Activated T-cell treated with anti-CD3 and anti-CD28 coated beads, Interleukin-2, amount 50 U/mL, for 4 hours (primary cell): ENCODE measurements around the gene ANAPC16. TPM values are rescaled to one million over a fixed set of nuclear protein-coding genes. Genes with fewer than 3 reads are reported as not detected.
"Not testable (repeated sequence)": the region's sequence is repeated elsewhere in the genome, so short reads cannot be mapped to it uniquely, and the experiment has no call there.

Source experiments
- ATAC-seq, 2 donors: fragments of 200-7000 bp; cut with Tn5 transposase; one replicate each; pipeline ENCODE4 v1.10.0; 2021
- DNase-seq: peaks from one replicate; pipeline ENCODE4 v3.0.0-alpha.2; 2020
- H3K27me3 Mint-ChIP-seq: one replicate; pipeline ENCODE4 v1.8.0; 2021; ENCODE audit warnings: low read depth, mixed read lengths
- H3K36me3 Mint-ChIP-seq: one replicate; pipeline ENCODE4 v1.8.0; 2022; ENCODE audit warnings: mixed read lengths; ENCODE audit not compliant: insufficient read depth
- H3K4me1 Mint-ChIP-seq: one replicate; pipeline ENCODE4 v1.8.0; 2021; ENCODE audit warnings: low read depth, mixed read lengths
- H3K4me3 Mint-ChIP-seq: one replicate; pipeline ENCODE4 v1.8.0; 2021; ENCODE audit warnings: mild to moderate bottlenecking, moderate library complexity, mixed read lengths
- H3K9me3 Mint-ChIP-seq: one replicate; pipeline ENCODE4 v1.8.0; 2021; ENCODE audit warnings: mixed read lengths
- total RNA-seq, 3 donors: library from RNA; stranded (reverse); gene quantifications; one replicate each; pipeline ENCODE4 v1.2.1, GENCODE V29; 2021

The ANAPC16 gene
- total RNA-seq, 3 donors from 2014 or later = 83.5 to 86.9 (median 84.3) TPM

DNA sequence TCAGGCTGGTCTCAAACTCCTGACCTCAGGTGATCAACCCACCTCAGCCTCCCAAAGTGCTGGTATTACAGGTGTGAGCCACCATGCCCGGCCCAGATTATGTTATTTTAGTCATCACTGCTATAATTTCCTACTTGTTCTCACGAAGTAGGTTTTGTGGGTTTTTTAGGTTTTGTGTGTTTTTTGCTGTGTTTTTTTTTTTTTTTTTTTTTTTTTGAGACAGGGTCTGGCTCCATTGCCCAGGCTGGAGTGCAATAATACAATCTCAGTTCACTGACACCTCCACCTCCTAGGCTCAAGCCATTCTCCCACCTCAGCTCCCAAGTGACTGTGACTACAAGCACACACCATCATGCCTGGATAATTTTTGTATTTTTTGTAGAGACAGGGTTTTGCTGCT, 20.9 kb upstream of the ANAPC16 start:
- no peak for ATAC-seq
- H3K27me3 Mint-ChIP-seq = no peaks in the 10 kb centered on the region
- no peaks in the 10 kb centered on the region for H3K4me1 Mint-ChIP-seq
- peaks cover 16% of the 10 kb centered on the region for H3K36me3 Mint-ChIP-seq
- DNase-seq = no peak
- H3K4me3 Mint-ChIP-seq = no peak overlapping the region
- no peaks in the 10 kb centered on the region for H3K9me3 Mint-ChIP-seq

DNA sequence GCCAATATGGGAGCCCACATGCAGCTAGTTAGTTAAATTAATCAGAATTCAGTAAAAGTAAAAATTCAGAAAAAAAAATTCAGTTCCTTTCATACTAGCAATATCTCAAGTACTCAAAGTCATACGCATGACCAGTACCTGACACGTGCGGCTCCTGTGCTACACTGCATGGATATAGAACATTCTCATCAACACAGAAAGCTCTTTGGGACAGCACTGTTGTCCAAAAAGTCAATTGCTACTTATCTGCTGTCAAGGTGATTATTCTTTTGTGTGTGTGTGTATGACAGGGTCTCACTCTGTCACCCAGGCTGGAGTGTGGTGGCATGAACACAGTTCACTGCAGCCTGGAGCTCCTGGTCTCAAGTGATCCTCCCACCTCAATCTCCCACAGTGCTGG, 14.9 kb upstream of the ANAPC16 start:
- no peaks in the 10 kb centered on the region for H3K9me3 Mint-ChIP-seq
- ATAC-seq = no peak
- no peaks in the 10 kb centered on the region for H3K4me1 Mint-ChIP-seq
- no peak for DNase-seq
- no peak overlapping the region for H3K4me3 Mint-ChIP-seq
- no peaks in the 10 kb centered on the region for H3K27me3 Mint-ChIP-seq
- H3K36me3 Mint-ChIP-seq = peaks cover 16% of the 10 kb centered on the region

DNA sequence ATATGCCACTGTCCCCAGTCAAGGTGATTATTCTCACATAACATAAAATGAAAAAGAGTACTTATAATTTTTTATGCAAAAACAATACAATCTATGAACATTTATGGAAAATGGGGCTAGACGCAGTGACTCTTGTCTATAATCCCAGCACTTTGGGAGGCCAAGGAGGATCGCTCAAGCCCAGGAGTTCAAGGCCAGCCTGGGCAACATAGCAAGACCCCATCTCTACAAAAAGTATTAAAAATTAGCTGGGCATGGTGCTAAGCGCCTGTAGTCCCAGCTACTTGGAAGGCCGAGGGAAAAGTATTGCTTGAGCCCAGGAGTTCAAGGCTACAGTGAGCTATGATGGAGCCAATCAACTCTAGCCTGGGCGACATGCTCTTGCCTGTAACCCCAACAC, 14.5 kb upstream of the ANAPC16 start:
- ATAC-seq (no peak), DNase-seq (no peak)
- H3K4me3 Mint-ChIP-seq = no peak overlapping the region
- H3K4me1 Mint-ChIP-seq = no peaks in the 10 kb centered on the region
- H3K9me3 Mint-ChIP-seq = no peaks in the 10 kb centered on the region
- H3K27me3 Mint-ChIP-seq = no peaks in the 10 kb centered on the region
- peaks cover 13% of the 10 kb centered on the region for H3K36me3 Mint-ChIP-seq

DNA sequence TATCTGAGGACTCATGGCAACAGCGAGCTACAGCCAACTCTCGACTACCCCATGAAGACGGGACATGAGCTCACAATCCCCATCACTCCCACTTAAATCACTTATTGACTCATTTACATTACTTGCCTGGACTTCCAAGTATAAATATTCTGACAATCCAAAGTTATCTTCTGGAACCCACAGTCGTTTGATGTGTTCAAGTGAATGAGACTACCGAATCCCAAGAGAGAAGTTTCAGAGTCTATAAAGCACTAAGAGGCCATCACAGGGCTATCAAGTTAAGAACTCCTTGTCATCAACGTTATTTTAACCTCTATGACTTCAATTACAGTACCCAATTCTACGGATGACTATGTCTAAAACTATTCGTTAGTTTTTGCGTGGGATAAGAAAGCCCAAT, 11.5 kb upstream of the ANAPC16 start:
- no peak for ATAC-seq
- Mint-ChIP-seq H3K4me1 (peaks cover 6% of the 10 kb centered on the region), H3K27me3 (no peaks in the 10 kb centered on the region), H3K36me3 (peaks cover 16% of the 10 kb centered on the region), H3K4me3 (no peak overlapping the region), H3K9me3 (no peaks in the 10 kb centered on the region)
- no peak for DNase-seq

DNA sequence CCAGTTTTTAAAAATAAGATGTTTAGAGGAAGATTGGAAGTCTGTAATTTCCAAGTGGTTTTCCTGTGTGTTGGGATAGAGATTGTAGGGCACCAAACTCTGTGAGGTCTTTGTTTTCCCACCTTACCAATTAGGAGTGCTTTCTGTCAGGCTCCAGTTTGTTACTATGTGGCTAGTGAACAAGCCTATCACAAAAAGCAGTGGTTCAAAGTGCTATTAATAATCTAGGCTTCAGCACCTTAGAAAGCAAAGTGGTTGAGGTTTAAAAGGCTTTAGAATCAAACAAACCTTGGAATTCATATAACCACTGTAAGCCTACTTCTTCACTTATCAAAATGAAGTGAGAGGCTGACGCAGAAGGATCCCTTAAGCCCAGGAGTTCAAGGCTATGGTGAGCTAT, 11.1 kb upstream of the ANAPC16 start:
- H3K9me3 Mint-ChIP-seq = no peaks in the 10 kb centered on the region
- H3K4me1 Mint-ChIP-seq = peaks cover 6% of the 10 kb centered on the region
- ATAC-seq = no peak
- no peak for DNase-seq
- peaks cover 16% of the 10 kb centered on the region for H3K36me3 Mint-ChIP-seq
- H3K4me3 Mint-ChIP-seq = no peak overlapping the region
- no peaks in the 10 kb centered on the region for H3K27me3 Mint-ChIP-seq

DNA sequence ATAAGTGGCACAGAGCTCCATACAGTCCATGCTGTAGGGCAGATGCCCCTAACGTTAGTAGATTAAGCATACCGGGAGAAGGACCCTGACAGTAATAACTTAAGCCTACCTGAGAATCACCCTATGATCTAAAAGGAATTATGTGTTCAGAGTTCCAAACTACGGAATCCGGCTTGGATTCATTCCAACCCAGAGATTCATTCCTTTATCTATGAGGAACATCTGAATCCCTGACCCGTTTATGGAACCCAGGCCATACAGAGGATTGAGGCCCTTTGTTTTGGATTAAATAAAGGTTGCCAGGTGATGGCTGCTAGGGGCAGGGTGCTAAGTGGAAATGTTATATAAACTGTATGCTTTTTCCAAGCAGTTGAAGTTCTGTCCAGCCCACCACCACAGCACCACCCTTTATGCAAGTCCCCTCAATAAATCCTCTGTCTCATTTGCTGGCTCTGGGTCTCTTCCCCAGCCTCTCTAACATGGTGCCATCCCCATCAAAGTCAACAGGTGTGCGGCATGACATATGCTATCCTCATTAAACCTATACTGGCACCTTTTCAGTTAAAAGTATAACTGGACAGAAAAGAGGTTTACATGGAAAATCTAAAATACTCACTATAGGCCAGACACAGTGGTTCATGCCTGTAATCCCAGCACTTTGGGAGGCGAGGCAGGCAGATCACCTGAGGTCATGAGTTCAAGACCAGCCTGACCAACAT, 9.1 kb upstream of the ANAPC16 start:
- H3K4me3 Mint-ChIP-seq = no peak overlapping the region
- ATAC-seq = no peak

DNA sequence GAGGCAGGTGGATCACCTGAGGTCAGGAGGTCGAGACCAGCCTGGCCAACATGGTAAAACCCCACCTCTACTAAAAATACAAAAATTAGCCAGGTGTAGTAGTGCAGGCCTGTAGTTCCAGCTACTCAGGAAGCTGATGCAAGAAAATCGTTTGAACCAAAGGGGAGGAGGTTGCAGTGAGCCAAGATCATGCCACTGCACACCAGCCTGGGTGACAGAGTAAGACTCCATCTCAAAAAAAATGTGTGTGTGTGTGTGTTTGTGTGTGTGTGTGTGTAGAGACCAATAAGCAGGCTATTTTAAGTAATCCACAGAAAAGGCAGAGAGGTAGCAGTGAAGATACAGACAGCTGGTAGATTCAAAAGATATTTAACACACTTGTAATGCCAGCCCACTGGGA, 7.3 kb upstream of the ANAPC16 start:
- H3K36me3 Mint-ChIP-seq = peaks cover 23% of the 10 kb centered on the region
- not testable (repeated sequence) for H3K27me3 Mint-ChIP-seq, DNase-seq, ATAC-seq, H3K9me3 Mint-ChIP-seq, H3K4me3 Mint-ChIP-seq
- H3K4me1 Mint-ChIP-seq = peaks cover 17% of the 10 kb centered on the region

More for the DNA sequence above, 9.1 kb upstream of the ANAPC16 start:
- no peak for DNase-seq
- Mint-ChIP-seq H3K36me3 (peaks cover 21% of the 10 kb centered on the region), H3K27me3 (no peaks in the 10 kb centered on the region), H3K9me3 (no peaks in the 10 kb centered on the region), H3K4me1 (peaks cover 10% of the 10 kb centered on the region)

DNA sequence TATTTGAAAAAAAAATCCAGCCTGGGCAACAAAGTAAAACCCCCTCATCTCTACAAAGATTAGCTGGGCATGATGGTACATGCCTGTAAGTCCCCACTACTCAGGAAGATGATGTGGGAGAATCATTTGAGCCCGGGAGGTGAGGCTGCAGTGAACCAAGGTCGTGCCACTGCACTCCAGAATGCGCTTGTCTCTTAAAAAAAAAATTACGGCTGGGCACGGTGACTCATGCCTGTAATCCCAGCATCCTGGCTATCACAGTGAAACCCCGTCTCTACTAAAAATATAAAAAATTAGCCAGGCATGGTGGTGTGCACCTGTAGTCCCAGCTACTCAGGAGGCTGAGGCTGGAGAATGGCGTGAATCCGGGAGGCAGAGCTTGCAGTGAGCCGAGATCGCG, 4.4 kb upstream of the ANAPC16 start:
- H3K4me1 Mint-ChIP-seq = peaks cover 29% of the 10 kb centered on the region
- not testable (repeated sequence) for H3K9me3 Mint-ChIP-seq, ATAC-seq, DNase-seq, H3K27me3 Mint-ChIP-seq, H3K4me3 Mint-ChIP-seq
- H3K36me3 Mint-ChIP-seq = peaks cover 19% of the 10 kb centered on the region

DNA sequence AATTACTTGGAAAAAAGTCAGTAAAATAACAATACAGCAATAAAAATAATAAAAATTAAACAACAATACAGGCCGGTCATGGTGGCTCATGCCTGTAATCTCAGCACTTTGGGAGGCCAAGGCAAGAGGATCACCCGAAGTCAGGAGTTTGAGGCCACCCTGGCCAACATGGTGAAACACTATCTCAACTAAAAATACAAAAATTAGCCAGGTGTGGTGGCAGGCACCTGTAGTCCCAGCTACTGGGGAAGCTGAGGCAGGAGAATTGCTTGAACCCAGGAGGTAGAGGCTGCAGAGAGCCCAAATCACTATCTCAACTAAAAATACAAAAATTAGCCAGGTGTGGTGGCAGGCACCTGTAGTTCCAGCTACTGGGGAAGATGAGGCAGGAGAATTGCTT, 4.0 kb upstream of the ANAPC16 start:
- not testable (repeated sequence) for ATAC-seq, H3K4me3 Mint-ChIP-seq, H3K9me3 Mint-ChIP-seq, H3K27me3 Mint-ChIP-seq, DNase-seq
- Mint-ChIP-seq H3K4me1 (peaks cover 31% of the 10 kb centered on the region), H3K36me3 (peaks cover 20% of the 10 kb centered on the region)

DNA sequence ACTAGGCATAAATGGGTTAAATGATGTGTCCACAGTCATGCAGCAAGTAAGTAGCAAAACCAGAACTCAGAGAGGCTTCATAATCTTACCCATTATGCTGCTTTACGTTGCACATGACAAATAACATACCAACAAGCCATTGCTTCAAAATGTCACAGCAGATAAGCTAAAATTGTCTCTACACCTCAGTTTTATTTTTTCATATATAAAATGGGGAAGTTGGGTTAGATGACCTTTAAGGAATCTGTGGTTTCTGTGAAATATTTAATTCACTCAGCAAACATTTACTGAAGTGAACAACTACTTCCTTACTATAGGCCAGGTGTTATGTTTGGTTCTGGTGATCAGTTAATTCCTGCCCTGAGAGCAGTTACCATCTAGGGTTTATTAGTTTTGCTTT, 2.5 kb downstream of the ANAPC16 start:
- Mint-ChIP-seq H3K27me3 (no peaks in the 10 kb centered on the region), H3K4me1 (peaks cover 54% of the 10 kb centered on the region), H3K4me3 (peak overlapping the region; percentile 66), H3K9me3 (no peaks in the 10 kb centered on the region), H3K36me3 (peaks cover 9% of the 10 kb centered on the region)
- ATAC-seq = peak; percentile 27 to 32
- DNase-seq = no peak

DNA sequence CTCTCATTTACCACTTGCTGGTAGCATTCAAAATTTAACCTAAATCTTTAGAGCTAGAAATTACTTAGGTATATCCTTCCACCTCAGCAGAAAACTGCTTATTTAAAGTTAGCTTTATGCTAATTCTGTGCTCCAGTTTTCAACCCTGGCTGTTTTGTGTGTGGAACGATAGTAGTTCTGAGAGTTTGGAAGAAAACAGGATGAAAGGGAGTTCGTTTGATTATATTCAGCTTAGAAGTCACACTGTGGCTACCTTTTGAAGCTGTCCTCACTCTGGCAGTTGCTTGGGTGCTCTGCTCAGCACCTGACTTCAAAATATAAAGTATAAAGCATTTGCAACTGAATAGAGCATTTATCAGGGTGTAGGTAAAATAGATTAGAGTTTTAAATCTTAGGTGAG, 2.9 kb downstream of the ANAPC16 start:
- peaks cover 55% of the 10 kb centered on the region for H3K4me1 Mint-ChIP-seq
- H3K4me3 Mint-ChIP-seq = peak overlapping the region; percentile 66
- no peaks in the 10 kb centered on the region for H3K9me3 Mint-ChIP-seq
- DNase-seq = no peak
- H3K27me3 Mint-ChIP-seq = no peaks in the 10 kb centered on the region
- no peak for ATAC-seq
- peaks cover 12% of the 10 kb centered on the region for H3K36me3 Mint-ChIP-seq

DNA sequence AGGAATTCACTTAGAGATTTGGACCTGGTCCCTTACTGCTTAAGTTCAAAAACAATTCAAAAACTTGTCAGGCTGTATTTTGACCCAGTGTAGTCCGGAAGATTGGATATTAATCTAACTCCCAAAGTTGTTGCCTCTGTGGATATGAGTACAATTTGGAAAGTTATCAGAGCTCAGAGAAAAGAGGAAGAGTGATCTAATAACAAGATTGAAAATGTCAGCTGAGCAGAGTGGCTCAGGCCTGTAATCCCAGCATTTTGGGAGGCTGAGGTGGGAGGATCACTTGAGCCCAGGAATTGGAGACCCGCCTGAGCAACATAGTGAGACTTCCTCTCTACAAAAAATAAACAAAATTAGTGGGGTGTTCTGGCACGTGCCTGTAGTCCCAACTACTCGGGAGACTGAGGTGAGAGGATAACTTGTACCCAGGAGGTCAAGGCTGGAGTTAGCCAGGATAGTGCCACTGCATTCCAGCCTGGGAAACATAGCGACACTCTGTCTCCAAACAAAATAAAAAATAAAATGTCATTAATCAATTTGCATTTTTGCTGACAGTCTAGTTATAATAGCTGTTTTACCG, 3.5 kb downstream of the ANAPC16 start:
- H3K4me1 Mint-ChIP-seq = peaks cover 60% of the 10 kb centered on the region
- no peaks in the 10 kb centered on the region for H3K9me3 Mint-ChIP-seq
- ATAC-seq (no peak), DNase-seq (no peak)
- H3K36me3 Mint-ChIP-seq = peaks cover 16% of the 10 kb centered on the region
- H3K4me3 Mint-ChIP-seq = peak overlapping the region; percentile 66
- no peaks in the 10 kb centered on the region for H3K27me3 Mint-ChIP-seq

DNA sequence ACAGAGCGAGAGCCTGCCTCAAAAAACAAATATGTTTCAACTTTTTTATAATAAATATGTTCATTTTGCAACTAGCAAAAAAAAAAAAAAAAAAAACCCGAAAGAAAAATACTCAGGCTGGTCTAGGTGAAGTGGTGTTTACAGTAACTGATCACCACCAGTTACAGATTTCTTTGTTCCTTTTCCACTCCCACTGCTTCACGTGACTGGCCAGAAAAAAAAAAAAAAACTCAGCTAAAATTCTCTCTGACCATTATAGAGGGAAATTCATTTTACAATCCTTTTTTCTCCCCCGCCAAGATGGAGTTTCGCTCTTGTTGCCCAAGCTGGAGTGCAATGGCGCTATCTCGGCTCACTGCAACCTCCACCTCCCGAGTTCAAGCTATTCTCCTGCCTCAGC, 4.8 kb downstream of the ANAPC16 start:
- ATAC-seq (no peak), DNase-seq (no peak)
- Mint-ChIP-seq H3K36me3 (peaks cover 16% of the 10 kb centered on the region), H3K27me3 (no peaks in the 10 kb centered on the region), H3K4me3 (no peak overlapping the region), H3K9me3 (no peaks in the 10 kb centered on the region), H3K4me1 (peaks cover 53% of the 10 kb centered on the region)

DNA sequence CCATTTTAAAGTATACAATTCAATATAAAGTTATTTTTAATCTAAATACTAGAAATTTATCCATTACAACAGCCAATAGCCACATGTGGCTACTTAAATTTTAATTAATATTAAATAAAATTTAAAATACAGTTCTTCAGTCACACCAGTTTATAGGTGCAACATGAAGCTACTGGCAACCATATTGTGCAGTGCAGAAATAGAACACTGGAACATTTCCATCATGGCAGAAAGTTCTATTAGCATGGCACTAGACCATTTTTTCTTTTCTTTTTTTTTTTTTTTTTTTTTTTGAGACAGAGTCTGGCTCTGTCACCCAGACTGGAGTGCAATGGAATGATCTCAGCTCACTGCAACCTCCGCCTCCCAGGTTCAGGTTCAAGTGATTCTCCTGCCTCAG, 5.5 kb downstream of the ANAPC16 start:
- Mint-ChIP-seq H3K27me3 (no peaks in the 10 kb centered on the region), H3K4me3 (no peak overlapping the region), H3K9me3 (no peaks in the 10 kb centered on the region), H3K36me3 (peaks cover 16% of the 10 kb centered on the region), H3K4me1 (peaks cover 53% of the 10 kb centered on the region)
- ATAC-seq (no peak), DNase-seq (no peak)

DNA sequence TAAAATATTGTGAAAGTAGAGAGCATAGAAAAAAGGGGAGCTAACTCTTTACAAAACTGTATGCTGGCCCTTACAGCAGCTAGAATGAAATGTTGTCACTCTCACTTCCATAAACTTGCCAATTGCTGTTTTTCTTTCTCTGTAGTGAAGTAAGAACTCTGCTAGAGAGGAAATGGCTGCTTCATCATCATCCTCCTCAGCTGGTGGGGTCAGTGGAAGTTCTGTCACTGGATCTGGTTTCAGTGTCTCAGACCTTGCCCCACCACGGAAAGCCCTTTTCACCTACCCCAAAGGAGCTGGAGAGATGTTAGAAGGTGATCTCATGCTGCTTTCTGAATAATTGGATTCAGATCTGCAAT, 7.9 kb downstream of the ANAPC16 start:
- peak; percentile 38 to 63 for ATAC-seq

More for the DNA sequence above, 7.9 kb downstream of the ANAPC16 start:
- Mint-ChIP-seq H3K4me1 (peaks cover 53% of the 10 kb centered on the region), H3K4me3 (peak overlapping the region; percentile 44), H3K36me3 (peaks cover 19% of the 10 kb centered on the region), H3K27me3 (no peaks in the 10 kb centered on the region), H3K9me3 (no peaks in the 10 kb centered on the region)
- no peak for DNase-seq
